Ammon's horn (tissue), 1 donor: ENCODE results near the gene MBL2.

Source experiments
- DNase-seq: peaks from one replicate; pipeline ENCODE4 v3.0.0-alpha.2; 2016; ENCODE audit warnings: low spot score

Gene MBL2

GRCh38 chr10:52771534-52772445 is 794 bp downstream of the MBL2 start:
- DNase-seq = no peak

GRCh38 chr10:52770904-52771303 is 1.7 kb downstream of the MBL2 start:
- DNase-seq = no peak

GRCh38 chr10:52769966-52770365 is 2.6 kb downstream of the MBL2 start:
- no peak for DNase-seq

DNA sequence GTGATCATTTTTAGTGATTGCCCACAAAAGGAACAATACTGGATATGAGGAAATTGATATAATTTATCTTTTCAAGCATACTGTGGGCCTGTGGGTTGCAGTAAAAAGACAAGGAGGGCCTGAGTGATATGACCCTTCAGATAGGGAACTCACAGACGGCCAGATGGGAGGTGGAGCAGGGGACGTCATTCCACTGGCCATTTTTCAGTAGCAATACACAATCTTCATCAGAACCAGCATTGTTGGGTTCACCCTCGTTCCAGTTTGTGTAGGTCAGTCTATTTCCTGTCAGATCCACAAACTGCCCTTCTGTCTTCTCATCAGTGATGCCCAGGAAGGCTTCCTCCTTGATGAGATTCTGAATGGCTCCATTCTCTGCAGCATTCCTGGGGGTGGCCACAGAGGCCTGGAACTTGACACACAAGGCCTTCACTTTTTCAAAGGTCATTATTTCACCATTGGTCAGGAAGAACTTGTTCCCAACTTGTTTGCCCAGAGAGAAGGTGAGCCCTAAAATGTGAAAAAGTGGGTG is 4.5 kb downstream of the MBL2 start:
- no peak for DNase-seq

- DNase-seq = no peak
These were observed 10.5 kb downstream of the MBL2 start for GRCh38 chr10:52762088-52762487.

GRCh38 chr10:52759154-52759553 is 13.4 kb downstream of the MBL2 start:
- no peak for DNase-seq

- DNase-seq = no peak
These were observed 14.2 kb downstream of the MBL2 start for GRCh38 chr10:52758406-52758805.

- no peak for DNase-seq
These were observed 14.8 kb downstream of the MBL2 start for GRCh38 chr10:52757773-52758172.

DNA sequence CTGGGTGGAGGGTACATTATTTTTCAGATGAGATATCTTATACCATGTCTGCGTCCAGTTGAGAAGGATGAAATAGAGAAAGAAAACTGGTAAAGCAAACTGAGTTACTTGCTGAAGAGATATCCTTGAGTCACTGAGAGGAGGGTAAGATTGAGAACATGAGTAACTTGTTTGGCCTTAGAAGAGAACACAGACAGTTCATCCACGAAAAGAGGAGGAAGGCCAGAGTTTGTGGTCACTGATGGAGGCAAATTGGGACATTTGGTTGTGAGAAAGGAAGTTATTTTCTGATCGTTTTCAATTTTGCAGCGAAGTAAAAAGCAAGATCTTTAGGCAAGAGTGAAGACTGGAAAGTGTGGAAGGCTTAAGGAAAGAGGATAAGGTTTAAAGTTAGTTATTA is 15.6 kb downstream of the MBL2 start:
- DNase-seq = no peak

DNA sequence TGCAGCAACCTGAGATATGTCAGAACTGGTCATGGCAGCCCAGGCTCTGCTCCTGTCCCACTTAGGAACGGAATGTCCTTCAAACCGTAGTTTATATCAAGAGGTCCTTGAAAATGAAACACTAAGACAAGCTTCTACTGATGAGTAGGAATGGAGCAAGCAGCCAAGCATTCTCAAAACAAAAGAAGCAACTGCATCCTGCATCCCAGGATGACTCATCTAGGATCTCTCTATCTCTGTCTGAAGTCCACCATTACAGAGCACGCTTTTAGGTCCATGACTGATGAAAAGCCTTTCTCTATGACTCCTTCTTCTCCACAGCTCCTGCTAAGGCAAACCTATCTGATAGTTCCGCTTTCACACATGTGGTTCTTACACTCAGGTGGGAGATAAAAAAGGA is 16.3 kb downstream of the MBL2 start:
- no peak for DNase-seq

DNA sequence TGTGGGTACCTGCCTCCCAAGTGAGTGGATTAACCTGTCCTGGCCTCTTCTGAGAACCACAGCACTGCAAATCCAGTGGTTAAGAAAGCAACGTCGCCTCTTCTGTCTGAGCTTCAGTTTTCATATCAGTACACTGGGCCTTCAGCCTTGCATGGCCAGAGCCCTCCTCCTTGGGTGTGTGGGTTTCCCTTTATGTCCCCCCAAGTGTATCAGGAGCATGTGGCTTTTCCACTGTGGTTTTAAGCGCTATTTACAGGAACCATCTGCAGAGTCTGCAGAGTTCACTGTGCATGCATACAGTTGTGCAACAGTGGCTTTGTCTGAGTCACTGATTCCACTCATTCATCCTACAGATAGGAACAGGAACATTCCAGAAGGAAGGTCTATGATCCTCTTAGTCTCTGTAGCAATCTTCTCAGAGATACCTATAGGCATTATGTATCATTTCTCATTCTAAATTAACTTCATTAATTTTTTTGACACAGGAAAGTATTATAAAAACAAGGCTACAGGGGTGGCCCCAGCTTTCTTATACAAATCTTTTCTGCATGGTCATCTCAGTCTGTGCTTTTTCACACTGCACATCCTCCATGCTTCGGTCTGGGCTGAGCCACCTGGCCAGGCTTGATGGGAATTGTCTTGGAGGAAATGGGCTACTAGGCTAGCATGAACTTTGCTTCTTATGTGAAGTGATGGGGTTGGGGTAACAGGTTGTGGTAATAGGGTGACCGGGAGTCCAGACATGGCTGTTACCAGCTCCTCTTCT is 17.1 kb downstream of the MBL2 start:
- DNase-seq = peak; percentile 74

DNA sequence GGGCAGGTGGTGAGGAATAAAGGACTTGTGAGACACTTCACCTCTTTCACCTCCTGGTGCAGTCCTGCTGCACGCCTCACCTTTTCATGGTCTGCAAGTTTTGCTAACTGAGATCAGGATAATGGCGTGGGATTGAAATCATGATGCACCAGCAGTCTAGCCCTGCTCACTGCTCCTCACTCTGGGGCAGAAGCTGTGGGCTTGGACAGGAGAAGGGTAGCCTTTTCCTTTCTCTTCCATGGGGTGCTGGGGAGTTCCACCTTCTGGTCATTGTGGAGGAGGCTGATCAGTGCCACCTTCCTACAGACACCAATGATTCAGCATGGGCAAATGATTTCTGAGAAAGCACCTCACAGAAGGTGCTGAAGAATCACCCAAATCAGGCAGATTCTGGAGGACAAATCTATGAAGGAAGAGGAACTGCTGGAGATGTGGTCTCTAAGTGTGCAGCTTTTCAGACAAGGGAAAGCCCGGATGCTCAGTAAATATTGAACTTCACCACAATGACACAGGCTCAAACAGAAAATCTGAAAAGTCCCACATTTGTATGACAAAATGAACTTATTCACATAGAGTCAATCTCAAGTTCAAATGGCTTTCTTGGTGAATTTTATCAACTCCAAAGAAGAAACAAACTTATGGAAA is 19.7 kb downstream of the MBL2 start:
- DNase-seq = no peak

GRCh38 chr10:52752261-52752660 is 20.3 kb downstream of the MBL2 start:
- DNase-seq = no peak

- DNase-seq = no peak
These were observed 21.2 kb downstream of the MBL2 start for GRCh38 chr10:52751337-52751736.

- DNase-seq = no peak
These were observed 22.0 kb downstream of the MBL2 start for GRCh38 chr10:52750629-52751028.

DNA sequence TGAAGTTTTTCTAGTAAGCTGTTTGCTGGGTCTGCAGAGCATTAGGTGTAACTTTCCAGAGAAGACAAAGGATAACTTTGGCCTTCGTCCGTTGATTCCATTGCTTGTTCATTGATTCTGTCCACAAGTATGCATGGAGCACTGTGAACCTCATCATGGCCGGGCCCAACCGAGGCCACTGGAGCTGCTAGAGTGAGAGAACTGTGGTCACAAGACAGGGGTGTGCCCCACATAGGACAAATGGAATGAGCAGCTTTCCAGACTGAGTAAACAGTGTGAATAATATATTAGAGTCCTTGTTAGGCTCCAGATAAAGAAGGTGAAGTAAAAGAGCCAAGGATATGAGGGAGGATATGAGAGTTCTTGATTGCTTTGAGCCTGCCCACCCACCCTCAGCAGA is 24.9 kb downstream of the MBL2 start:
- no peak for DNase-seq

DNA sequence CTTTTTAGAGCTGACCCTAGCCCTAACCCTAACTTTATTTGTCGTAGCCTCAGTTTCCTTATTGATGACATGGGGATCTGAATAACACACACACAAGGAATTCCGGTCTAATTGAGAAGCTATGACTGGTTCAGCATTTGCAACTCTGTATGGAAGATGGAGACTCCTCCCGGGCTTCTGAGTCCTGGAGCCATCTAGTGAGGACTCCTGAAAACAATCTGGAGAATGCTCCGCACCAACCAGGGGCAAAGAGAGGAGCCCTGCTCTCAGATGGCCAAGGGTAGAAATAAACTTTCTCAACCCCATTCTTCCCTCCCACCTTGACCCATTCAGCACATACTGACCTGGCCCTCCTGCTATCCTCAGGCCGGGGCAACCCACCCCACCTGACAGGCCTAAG is 26.4 kb downstream of the MBL2 start:
- DNase-seq = no peak

DNA sequence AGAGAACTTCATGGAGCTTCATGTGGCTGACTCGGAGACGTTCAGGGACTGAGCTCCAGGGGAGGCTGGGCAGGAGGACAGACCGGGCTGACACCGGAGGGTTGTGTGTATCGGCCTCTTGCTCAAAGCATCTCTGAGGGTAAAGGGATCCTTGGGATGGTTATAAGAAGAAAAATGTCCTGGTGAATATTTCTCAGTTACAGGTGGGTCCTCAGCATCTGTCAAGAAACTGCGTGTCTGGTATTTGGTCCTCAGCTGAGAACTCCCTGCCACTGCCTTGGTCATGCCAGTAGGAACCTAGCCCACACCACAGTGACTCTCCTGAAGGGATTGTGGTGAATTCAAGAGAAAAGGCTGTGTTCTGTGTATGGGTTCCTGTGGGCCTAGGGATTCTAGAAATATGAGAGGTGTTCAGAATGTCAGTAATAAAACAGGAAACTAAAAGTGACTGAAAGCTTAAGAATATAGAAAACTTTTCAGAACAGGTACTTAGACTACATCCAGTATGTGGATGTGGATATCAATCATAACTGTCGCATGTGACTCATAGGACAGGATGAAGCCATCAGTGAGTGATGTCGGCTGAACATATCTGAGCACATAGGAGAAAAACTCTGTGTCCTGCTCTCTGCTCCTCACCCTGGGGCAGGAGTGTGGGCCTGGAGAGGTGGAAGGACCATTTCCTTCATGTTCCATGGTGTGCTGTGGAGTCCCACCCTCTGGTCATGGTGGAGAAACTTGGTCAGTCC is 28.4 kb downstream of the MBL2 start:
- no peak for DNase-seq

DNA sequence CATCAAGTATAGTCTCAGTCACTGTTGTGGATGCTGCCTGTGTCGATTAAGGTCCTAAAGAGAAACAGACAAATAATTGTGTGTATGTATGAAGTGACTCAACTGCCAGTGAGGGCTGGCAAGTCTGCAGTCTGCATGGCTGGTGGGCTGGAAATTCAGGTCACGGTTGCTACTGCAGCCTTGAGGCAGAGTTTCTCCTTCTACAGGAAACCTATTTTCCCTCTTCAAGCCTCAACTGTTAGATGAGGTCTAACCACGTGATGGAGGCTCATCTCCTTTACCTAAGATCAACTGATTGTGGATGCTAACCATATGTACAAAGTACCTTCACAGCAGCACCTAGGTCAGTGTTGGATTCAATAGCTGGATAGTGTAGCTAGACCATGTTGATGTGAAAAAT is 29.9 kb downstream of the MBL2 start:
- no peak for DNase-seq

- no peak for DNase-seq
These were observed 30.7 kb downstream of the MBL2 start for GRCh38 chr10:52741851-52742250.

DNA sequence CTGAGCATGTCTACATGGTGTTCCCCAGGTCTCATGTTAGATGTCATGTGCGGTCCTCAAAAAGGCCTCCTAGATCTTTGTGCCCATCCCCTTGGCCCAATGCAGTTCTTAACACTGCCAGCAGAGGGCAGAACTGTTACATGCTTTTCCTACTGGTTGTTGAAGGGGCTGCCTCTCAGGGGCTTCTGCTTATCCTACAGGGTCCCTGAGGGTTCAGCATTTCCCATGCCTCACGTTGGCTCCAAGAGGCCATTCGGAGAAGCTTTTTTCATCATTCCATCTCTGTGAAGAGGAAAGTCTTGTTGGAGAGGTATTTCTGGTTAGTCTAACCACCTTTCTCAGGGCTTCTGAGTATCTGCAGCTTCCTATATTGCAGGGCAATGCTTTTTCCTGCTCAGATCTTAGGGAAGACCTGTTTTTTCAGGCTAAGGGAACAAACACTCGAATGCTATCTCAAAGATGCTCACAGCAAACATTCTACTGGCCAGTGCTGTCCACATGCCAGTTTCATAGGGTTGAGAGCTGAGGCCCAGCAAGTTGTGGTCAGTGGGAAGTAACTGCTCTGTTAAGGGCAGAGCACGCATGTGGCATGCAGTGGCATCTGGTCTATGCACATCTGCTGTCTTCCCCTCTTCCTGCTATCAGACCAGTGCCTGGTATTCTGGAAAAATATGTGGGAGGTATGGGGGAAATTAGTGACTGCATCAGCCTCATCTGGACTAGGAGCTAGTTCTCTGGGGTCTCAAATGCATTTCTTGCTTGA is 31.5 kb downstream of the MBL2 start:
- peak; percentile 63 for DNase-seq
